GM06990 (cell line): Measurements from ENCODE around the gene AUTS2.

ENCODE experiments used
- DNase-seq: peaks from one replicate; pipeline ENCODE4 v3.0.0-alpha.2; 2011; ENCODE audit not compliant: insufficient read length; ENCODE audit errors: extremely low read depth
- H3K27me3 ChIP-seq: replicated peaks from 2 replicates; pipeline ENCODE4 v1.6.0; 2011; ENCODE audit warnings: low read length; ENCODE audit not compliant: control insufficient read depth, insufficient read depth
- H3K36me3 ChIP-seq: 2 replicates; pipeline ENCODE4 v1.5.1; 2011; ENCODE audit warnings: low read length; ENCODE audit not compliant: control insufficient read depth, insufficient read depth
- H3K4me3 ChIP-seq: replicated peaks from 2 replicates; pipeline ENCODE4 v1.5.1; 2011; ENCODE audit warnings: low read depth, mild to moderate bottlenecking, control low read depth, low read length
- CTCF ChIP-seq: IDR thresholded peaks from 2 replicates; pipeline ENCODE4 v1.5.1; 2011; ENCODE audit warnings: low read length, control low read depth, mild to moderate bottlenecking, inconsistent platforms; ENCODE audit not compliant: insufficient read depth, poor library complexity, severe bottlenecking

The AUTS2 gene

GRCh38 chr7:69613846-69614245 lies 15.6 kb downstream of the AUTS2 start:
- no peak overlapping the region for H3K4me3 ChIP-seq
- no peak for DNase-seq
- no peaks in the 10 kb centered on the region for H3K36me3 ChIP-seq
- H3K27me3 ChIP-seq, result no peaks in the 10 kb centered on the region
- no peak for TF ChIP-seq CTCF

- no peak for TF ChIP-seq CTCF
- H3K27me3 ChIP-seq, result no peaks in the 10 kb centered on the region
- no peak for DNase-seq
- no peaks in the 10 kb centered on the region for H3K36me3 ChIP-seq
- no peak overlapping the region for H3K4me3 ChIP-seq
These were observed 17.4 kb downstream of the AUTS2 start for GRCh38 chr7:69615685-69616084.

GRCh38 chr7:69617364-69617763 lies 19.1 kb downstream of the AUTS2 start:
- Histone ChIP-seq H3K4me3 (no peak overlapping the region), H3K27me3 (no peaks in the 10 kb centered on the region), H3K36me3 (no peaks in the 10 kb centered on the region)
- no peak for TF ChIP-seq CTCF
- no peak for DNase-seq

- no peaks in the 10 kb centered on the region for H3K36me3 ChIP-seq
- H3K4me3 ChIP-seq, result no peak overlapping the region
- DNase-seq, result no peak
- no peak for TF ChIP-seq CTCF
- H3K27me3 ChIP-seq, result no peaks in the 10 kb centered on the region
These were observed 20.8 kb downstream of the AUTS2 start for GRCh38 chr7:69619054-69619453.

GRCh38 chr7:69619635-69620034 lies 21.4 kb downstream of the AUTS2 start:
- TF ChIP-seq CTCF, result no peak
- no peak for DNase-seq
- Histone ChIP-seq H3K36me3 (no peaks in the 10 kb centered on the region), H3K27me3 (no peaks in the 10 kb centered on the region), H3K4me3 (no peak overlapping the region)

GRCh38 chr7:69620063-69620462 lies 21.8 kb downstream of the AUTS2 start:
- no peaks in the 10 kb centered on the region for H3K27me3 ChIP-seq
- no peak overlapping the region for H3K4me3 ChIP-seq
- no peak for TF ChIP-seq CTCF
- no peaks in the 10 kb centered on the region for H3K36me3 ChIP-seq
- no peak for DNase-seq
